ENCODE measurements around the gene PIK3R6. TPM values are rescaled to one million over a fixed set of nuclear protein-coding genes. Genes with fewer than 3 reads are reported as not detected.

PIK3R6 gene
- total and polyA plus RNA-seq, 2 of the 4 experiments (the other 2 are of a cell fraction) = not detected

DNA sequence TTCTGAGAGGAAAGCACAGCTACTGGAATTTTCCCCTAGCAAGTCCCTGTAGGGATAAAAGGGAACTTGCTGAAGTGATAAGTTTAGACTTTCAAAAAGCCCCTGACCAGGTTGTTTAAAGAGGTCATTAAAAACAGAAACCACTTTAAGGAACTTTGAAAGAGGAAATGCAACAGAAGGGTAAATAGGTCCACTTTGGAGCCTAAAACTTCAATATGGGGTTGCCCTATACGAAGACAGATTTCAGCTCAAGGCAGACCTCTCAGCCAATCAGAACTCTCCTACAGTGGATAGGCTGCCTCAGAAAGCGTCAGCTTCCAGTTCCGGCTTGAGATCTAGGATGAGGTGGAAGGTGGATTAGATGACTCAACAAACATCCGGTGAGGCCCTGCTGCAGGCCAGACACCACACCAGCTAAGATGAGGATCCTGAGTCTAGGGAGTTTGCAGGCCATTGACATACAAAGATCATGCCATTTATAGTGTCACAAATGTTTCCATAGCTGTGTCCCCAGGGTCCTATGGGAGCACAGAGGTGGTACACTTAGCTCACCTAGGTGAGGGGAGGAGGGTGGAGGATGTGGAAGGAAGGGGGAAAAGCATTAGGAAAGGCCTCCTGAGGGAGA is 60.4 kb downstream of the PIK3R6 start:
- Histone ChIP-seq H3K27me3 (ENCODE audit: control insufficient read depth, insufficient read depth, low read length) (no peaks in the 10 kb centered on the region; the same call in 1 of the 2 replicates), H3K9me3 (ENCODE audit: control insufficient read depth, insufficient read depth, low read length) (no peaks in the 10 kb centered on the region), H2AFZ (replicated peaks; ENCODE audit: low read length, poor library complexity) (no peak overlapping the region), H4K91ac (ENCODE audit: insufficient read depth, low read depth, low read length) (no peak overlapping the region), H4K8ac (ENCODE audit: low read depth in 2 of 2, low read length in 2 of 2) (no peak overlapping the region), H2AK5ac (ENCODE audit: low read depth, low read length) (no peak overlapping the region), H3K36me3 (ENCODE audit: control insufficient read depth, insufficient read depth, low read length) (no peaks in the 10 kb centered on the region), H3K79me1 (ENCODE audit: low read depth in 1 of 2, low read length in 2 of 2) (no peaks in the 10 kb centered on the region), H2BK15ac (ENCODE audit: low read depth, low read length) (no peak overlapping the region), H2AK9ac (replicated peaks; ENCODE audit: low read depth, low read length, poor library complexity) (no peak overlapping the region), H3K9me1 (ENCODE audit: insufficient read depth, low read length) (no peaks in the 10 kb centered on the region), H2BK120ac (ENCODE audit: low read depth, low read length) (no peak overlapping the region), H3K4ac (ENCODE audit: low read depth, low read length) (no peak overlapping the region), H4K20me1 (ENCODE audit: insufficient read depth, low read length) (no peaks in the 10 kb centered on the region), H3K4me2 (ENCODE audit: low read depth, low read length) (no peak overlapping the region), H3K23ac (ENCODE audit: low read depth, low read length) (no peak overlapping the region), H3K27ac (ENCODE audit: insufficient read depth, low read length) (no peak overlapping the region), H2BK5ac (ENCODE audit: low read depth, low read length, poor library complexity, severe bottlenecking) (no peak overlapping the region), H3K4me3 (ENCODE audit: insufficient read depth, low read depth, low read length) (no peak overlapping the region), H4K5ac (ENCODE audit: low read depth, low read length) (no peak overlapping the region), H3K4me1 (ENCODE audit: control insufficient read depth, insufficient read depth, low read length) (no peaks in the 10 kb centered on the region), H3K18ac (ENCODE audit: low read depth, low read length) (no peak overlapping the region), H3K9ac (ENCODE audit: low read depth, low read length) (no peak overlapping the region), H3K56ac (ENCODE audit: extremely low read depth, insufficient read depth, low read length) (no peak overlapping the region), H2BK20ac (ENCODE audit: low read depth, low read length) (no peak overlapping the region), H3K14ac (replicated peaks; ENCODE audit: low read depth, low read length) (no peak overlapping the region)
- no TSS peak for BruUV-seq (replicated peaks)
- dilution Hi-C loops (cut with HindIII; ENCODE audit: low sequenced_read_pairs, unreplicated experiment) (no loop called here), intact Hi-C loops (cut with micrococcal nuclease) (no loop called here), in situ Hi-C loops (cut with MboI; ENCODE audit: low sequenced_read_pairs) (no loop called here)
- ATAC-seq (ENCODE audit: low read depth) = no peak
- POLR2A ChIA-PET (ENCODE audit: unreplicated experiment) = no interaction called here
- no CpG with 5 or more reads among the region's 4 CpGs for WGBS, 2 experiments (ENCODE audit: extremely low coverage in 2 of 2, insufficient read length in 1 of 2)
- no peak for TF ChIP-seq BHLHE40 (IDR thresholded peaks at IDR 0.05; ENCODE audit: low read depth, low read length)
- CTCF ChIA-PET = no interaction called here
- DNase-seq = no peak
